ENCODE measurements around the gene PCP4. TPM values are rescaled to one million over a fixed set of nuclear protein-coding genes. Genes with fewer than 3 reads are reported as not detected.

PCP4 gene
- total RNA-seq, 1 experiment from 2014 or later = 0.77 TPM

DNA sequence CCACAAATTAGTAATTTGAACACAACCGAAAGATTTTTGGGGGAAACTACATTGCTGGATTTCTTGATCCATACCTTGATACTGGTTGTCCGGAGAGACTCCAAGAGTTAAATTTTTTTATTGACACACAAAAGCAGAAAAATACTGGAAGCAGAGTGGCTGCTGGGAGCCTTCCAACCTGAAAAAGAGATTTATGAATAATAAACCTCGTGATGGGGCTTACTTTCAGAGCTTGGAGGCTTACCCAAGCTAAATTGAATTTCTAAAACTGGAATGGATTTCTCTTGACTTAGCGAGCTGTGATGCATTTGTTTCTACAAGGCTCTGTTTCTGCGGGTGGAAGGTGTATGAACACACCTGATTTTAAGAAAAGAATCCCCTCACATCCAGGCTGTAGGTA is 35.7 kb downstream of the PCP4 start:
- Histone ChIP-seq H3K4me1 (ENCODE audit: insufficient read depth, low read length) (no peaks in the 10 kb centered on the region), H4K5ac (ENCODE audit: insufficient read length, low read depth, low read length) (no peak overlapping the region), H3K14ac (ENCODE audit: insufficient read depth, low read length) (no peak overlapping the region), H4K8ac (replicated peaks; ENCODE audit: insufficient read length, low read depth, low read length) (no peak overlapping the region), H3K23me2 (ENCODE audit: insufficient read length, low read depth, low read length, poor library complexity, severe bottlenecking) (no peaks in the 10 kb centered on the region), H3K56ac (ENCODE audit: insufficient read length, low read depth, low read length) (no peak overlapping the region), H4K20me1 (ENCODE audit: control insufficient read depth, insufficient read depth, insufficient read length) (no peaks in the 10 kb centered on the region), H2BK15ac (ENCODE audit: low read depth, low read length) (no peak overlapping the region), H3K27me3 (ENCODE audit: insufficient read depth, low read length) (no peaks in the 10 kb centered on the region), H3K79me1 (ENCODE audit: insufficient read depth, low read depth, low read length, poor library complexity, severe bottlenecking) (no peaks in the 10 kb centered on the region), H3K4me2 (ENCODE audit: insufficient read depth, insufficient read length, low read length) (no peak overlapping the region), H2AK5ac (ENCODE audit: insufficient read length, low read length) (no peak overlapping the region), H3K23ac (ENCODE audit: insufficient read length, low read depth, low read length) (no peak overlapping the region), H3K27ac (ENCODE audit: insufficient read length, low read depth, low read length) (no peak overlapping the region), H3K9ac (ENCODE audit: extremely low read depth, insufficient read length, low read length) (no peak overlapping the region), H3K9me3 (ENCODE audit: control insufficient read depth, low read depth, low read length) (no peaks in the 10 kb centered on the region), H4K91ac (ENCODE audit: insufficient read length, low read depth, low read length) (no peak overlapping the region), H3K79me2 (ENCODE audit: insufficient read depth, low read length) (no peaks in the 10 kb centered on the region), H3T11ph (ENCODE audit: low read length) (no peak overlapping the region), H2AFZ (ENCODE audit: low read length) (no peak overlapping the region), H2BK120ac (ENCODE audit: low read depth, low read length, poor library complexity, severe bottlenecking) (no peak overlapping the region), H3K18ac (ENCODE audit: insufficient read length, low read depth, low read length) (no peak overlapping the region), H2BK20ac (ENCODE audit: low read depth, low read length, poor library complexity, severe bottlenecking) (no peak overlapping the region), H2BK12ac (ENCODE audit: insufficient read length, low read depth, low read length) (no peak overlapping the region), H2BK5ac (ENCODE audit: insufficient read length, low read length) (no peak overlapping the region), H3K4ac (ENCODE audit: low read depth, low read length) (no peak overlapping the region)
- no CpG with 5 or more reads among the region's 5 CpGs for WGBS (ENCODE audit: extremely low coverage, insufficient read length, low lambda C conversion rate)
- Mint-ChIP-seq H3K9me3 (no peaks in the 10 kb centered on the region; a peak in 1 of 5 replicates), H3K27ac (no peak overlapping the region), H3K4me1 (peaks cover 0 to under 1% of the 10 kb centered on the region in 2 experiments; a peak in 1 of 4 replicates), H3K36me3 (ENCODE audit: insufficient read depth in 1 of 3, low read depth in 3 of 3) (no peaks in the 10 kb centered on the region), H3K4me3 (no peak overlapping the region), H3K27me3 (ENCODE audit: low read depth) (peaks cover 2% of the 10 kb centered on the region; the same call in 1 of the 2 replicates)
- no peak for DNase-seq
- TF ChIP-seq, protein P1, sequence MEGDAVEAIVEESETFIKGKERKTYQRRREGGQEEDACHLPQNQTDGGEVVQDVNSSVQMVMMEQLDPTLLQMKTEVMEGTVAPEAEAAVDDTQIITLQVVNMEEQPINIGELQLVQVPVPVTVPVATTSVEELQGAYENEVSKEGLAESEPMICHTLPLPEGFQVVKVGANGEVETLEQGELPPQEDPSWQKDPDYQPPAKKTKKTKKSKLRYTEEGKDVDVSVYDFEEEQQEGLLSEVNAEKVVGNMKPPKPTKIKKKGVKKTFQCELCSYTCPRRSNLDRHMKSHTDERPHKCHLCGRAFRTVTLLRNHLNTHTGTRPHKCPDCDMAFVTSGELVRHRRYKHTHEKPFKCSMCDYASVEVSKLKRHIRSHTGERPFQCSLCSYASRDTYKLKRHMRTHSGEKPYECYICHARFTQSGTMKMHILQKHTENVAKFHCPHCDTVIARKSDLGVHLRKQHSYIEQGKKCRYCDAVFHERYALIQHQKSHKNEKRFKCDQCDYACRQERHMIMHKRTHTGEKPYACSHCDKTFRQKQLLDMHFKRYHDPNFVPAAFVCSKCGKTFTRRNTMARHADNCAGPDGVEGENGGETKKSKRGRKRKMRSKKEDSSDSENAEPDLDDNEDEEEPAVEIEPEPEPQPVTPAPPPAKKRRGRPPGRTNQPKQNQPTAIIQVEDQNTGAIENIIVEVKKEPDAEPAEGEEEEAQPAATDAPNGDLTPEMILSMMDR (conservative IDR thresholded peaks at IDR 0.05) = no peak

Measured in H9 (cell line).